KOPT-K1 (cell line): ENCODE data around the gene PANX3.

Experiments
- H3K27ac ChIP-seq: fragments of 200-600 bp; sonication (generic); 2 replicates; pipeline ENCODE4 v1.5.1; 2016; ENCODE audit warnings: antibody characterized with exemption, mild to moderate bottlenecking, low read depth, low read length; ENCODE audit not compliant: poor library complexity, severe bottlenecking
- H3K36me3 ChIP-seq: fragments of 200-600 bp; sonication (generic); 2 replicates; pipeline ENCODE4 v1.5.1; 2017; ENCODE audit warnings: antibody characterized with exemption, mild to moderate bottlenecking, low read length, moderate library complexity; ENCODE audit not compliant: insufficient read depth
- H3K9me3 ChIP-seq: fragments of 200-600 bp; sonication (generic); 2 replicates; pipeline ENCODE4 v1.5.1; 2017; ENCODE audit warnings: antibody characterized with exemption, low read length, mild to moderate bottlenecking; ENCODE audit not compliant: insufficient read depth, poor library complexity, severe bottlenecking

Gene PANX3

DNA sequence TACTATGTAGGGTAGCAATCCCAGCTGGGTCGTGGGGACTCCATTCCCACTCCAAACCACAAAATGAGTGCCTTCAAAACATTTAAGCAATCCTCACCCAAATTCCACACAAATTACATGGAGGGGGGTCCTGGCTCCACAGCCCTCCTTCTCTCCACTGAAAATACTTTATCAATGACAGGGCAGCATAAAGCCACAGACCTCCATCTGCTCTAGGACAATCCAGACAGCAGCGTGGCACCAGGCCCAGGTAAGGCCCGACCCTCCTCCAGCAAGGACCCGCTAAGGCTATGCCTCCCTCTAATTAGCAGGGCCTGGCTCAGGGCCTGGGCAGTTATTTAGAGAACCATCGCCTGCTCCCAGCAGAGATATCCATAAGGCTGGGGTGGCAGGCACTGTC lies at the start of gene PANX3:
TSS of gene PANX3 (plus strand) at position 365 of the 400 bp plus-strand sequence. CDS start 129 bp downstream, outside the sequence.
- Histone ChIP-seq H3K36me3 (no peaks in the 10 kb centered on the region), H3K27ac (no peak within 1 kb of the TSS), H3K9me3 (no peaks in the 10 kb centered on the region)

GRCh38 chr11:124569697-124570096 lies 41.5 kb upstream of the PANX3 start, which contains the start of gene OR8A1:
Gene OR8A1 (plus strand): TSS chr11:124569997. CDS start chr11:124570120, 123 bp downstream.
- no peaks in the 10 kb centered on the region for H3K36me3 ChIP-seq

DNA sequence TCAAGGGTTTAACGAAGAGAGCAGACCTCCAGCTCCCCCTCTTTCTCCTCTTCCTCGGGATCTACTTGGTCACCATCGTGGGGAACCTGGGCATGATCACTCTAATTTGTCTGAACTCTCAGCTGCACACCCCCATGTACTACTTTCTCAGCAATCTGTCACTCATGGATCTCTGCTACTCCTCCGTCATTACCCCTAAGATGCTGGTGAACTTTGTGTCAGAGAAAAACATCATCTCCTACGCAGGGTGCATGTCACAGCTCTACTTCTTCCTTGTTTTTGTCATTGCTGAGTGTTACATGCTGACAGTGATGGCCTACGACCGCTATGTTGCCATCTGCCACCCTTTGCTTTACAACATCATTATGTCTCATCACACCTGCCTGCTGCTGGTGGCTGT lies 41.1 kb upstream of the PANX3 start:
- no peaks in the 10 kb centered on the region for H3K9me3 ChIP-seq
- H3K36me3 ChIP-seq = no peaks in the 10 kb centered on the region
- H3K27ac ChIP-seq = no peak overlapping the region

More at GRCh38 chr11:124569697-124570096, 41.5 kb upstream of the PANX3 start, which contains the start of gene OR8A1:
- Histone ChIP-seq H3K27ac (no peak within 1 kb of the TSS), H3K9me3 (no peaks in the 10 kb centered on the region)

DNA sequence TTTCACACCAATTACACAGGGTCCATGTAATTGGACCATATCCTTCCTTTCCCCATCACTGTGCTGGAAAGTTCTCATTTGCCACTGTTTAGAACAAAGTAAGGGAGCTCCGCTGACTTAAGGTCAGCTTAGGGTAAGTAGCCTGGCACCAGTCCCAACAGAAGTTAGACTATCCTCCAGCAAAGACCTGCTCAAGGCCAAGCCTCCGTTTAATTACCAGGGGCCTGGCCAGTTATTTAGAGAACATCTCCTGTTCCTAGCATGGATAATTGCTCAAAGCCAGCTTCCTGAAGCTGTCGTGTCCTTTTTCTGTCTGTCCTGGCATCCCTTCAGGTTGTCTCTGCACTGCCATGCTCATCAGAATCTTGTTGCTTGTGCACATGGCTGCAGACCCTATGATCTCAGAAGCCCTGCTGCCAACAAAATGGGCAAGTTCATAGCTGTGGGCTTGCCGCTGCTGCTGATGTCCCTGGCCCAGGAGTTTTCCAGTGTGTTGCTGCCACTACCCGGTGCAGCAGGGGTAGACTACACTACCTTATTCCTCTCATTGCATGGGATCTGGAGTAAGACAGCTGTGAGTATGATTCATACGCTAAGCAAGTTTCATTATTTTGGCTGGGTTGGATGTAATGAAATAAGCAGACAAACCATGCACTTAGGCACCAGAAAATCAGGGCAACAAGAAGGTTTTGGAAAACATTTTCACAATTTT lies 33.4 kb upstream of the PANX3 start:
- H3K27ac ChIP-seq = no peak overlapping the region
- H3K36me3 ChIP-seq = no peaks in the 10 kb centered on the region
- no peaks in the 10 kb centered on the region for H3K9me3 ChIP-seq

- Histone ChIP-seq H3K9me3 (no peaks in the 10 kb centered on the region), H3K36me3 (no peaks in the 10 kb centered on the region), H3K27ac (no peak overlapping the region)
Observed at GRCh38 chr11:124578761-124579160, 32.5 kb upstream of the PANX3 start.

GRCh38 chr11:124581817-124582216 lies 29.4 kb upstream of the PANX3 start:
- no peak overlapping the region for H3K27ac ChIP-seq
- no peaks in the 10 kb centered on the region for H3K36me3 ChIP-seq
- H3K9me3 ChIP-seq = no peaks in the 10 kb centered on the region

- Histone ChIP-seq H3K27ac (no peak overlapping the region), H3K36me3 (no peaks in the 10 kb centered on the region), H3K9me3 (no peaks in the 10 kb centered on the region)
Observed at GRCh38 chr11:124582565-124582964, 28.7 kb upstream of the PANX3 start.

DNA sequence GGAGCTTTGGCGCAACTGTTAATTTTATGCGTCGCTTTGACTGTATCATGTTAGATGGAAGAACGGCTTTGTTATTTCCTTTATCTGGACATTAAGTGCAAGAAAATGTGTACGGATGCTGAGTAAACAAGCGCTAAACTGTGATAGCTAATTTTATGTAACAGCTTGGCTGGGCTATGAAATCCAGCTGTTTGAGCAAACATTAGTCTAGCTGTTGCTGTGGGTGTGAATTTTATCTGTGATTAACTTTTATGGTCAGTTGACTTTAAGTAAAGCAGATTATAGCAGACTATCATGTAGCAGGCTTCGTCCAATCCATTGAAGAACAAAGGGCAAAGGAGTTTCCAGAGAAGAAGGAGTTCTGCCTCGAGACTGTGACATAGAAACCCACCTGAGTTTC lies 27.4 kb upstream of the PANX3 start:
- Histone ChIP-seq H3K9me3 (no peaks in the 10 kb centered on the region), H3K27ac (no peak overlapping the region), H3K36me3 (no peaks in the 10 kb centered on the region)

DNA sequence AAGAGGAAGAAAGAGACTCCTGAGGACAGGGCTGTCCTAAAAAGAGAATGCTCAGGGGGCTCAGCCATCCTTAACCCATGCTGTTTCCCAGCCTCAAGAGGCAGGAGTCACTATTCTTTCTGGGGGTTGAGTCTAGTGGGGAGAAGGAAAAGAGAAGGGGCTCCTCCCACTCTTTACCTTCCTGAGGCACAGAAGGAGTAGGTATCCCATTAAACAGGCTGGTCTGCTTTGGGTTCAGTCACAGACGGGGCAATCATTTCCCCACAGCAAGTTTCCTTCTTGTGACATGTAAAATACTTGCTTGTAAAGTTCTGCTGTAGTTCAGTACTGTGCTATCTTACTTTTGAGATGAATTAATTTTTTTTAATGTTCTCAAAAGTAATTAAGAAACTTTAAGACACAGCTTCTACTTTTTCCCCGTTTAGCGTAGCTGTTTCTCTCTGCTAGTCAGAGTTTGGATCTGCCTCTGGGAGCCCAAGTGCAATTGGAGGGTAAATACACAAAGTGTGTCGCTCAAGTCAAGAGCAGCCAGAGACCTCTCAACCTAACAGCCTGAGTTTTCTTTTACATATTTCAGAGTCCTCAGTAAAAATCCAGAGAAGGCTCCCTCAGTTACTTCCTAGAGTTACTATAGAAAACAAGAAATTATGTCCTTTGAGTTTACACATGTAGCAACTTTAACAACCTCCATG lies 26.4 kb upstream of the PANX3 start:
- Histone ChIP-seq H3K36me3 (no peaks in the 10 kb centered on the region), H3K27ac (no peak overlapping the region), H3K9me3 (no peaks in the 10 kb centered on the region)

DNA sequence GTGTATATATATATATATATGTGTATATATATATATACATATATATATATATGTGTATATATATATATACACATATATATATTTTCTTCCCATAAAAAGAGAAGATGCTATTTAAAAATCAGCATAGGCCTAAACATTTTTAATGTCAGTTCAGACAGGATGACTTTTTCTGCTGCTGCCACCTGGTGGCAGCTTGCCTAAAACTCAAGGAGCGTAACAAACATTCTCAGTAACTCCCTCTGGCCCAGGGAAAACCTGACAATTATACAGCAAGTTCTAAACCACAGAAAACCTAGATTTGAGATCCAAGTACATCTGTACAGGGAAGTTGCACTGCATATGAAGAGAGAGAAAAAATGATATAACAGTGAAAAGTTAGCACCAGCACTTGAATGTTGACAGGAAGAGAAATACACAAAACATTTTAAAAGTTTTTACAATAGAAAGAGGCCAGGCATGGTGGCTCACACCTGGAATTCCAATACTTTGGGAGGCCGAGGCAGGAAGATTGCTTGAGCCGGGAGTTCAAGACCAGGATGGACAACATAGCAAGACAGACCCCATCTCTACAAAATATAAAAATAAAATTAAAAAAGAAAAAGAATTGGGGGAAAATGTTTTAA lies 24.9 kb upstream of the PANX3 start:
- no peaks in the 10 kb centered on the region for H3K9me3 ChIP-seq

GRCh38 chr11:124591430-124591829 lies 19.8 kb upstream of the PANX3 start:
- Histone ChIP-seq H3K36me3 (no peaks in the 10 kb centered on the region), H3K9me3 (no peaks in the 10 kb centered on the region), H3K27ac (no peak overlapping the region)

More for the DNA sequence above, 24.9 kb upstream of the PANX3 start:
- no peaks in the 10 kb centered on the region for H3K36me3 ChIP-seq
- no peak overlapping the region for H3K27ac ChIP-seq

DNA sequence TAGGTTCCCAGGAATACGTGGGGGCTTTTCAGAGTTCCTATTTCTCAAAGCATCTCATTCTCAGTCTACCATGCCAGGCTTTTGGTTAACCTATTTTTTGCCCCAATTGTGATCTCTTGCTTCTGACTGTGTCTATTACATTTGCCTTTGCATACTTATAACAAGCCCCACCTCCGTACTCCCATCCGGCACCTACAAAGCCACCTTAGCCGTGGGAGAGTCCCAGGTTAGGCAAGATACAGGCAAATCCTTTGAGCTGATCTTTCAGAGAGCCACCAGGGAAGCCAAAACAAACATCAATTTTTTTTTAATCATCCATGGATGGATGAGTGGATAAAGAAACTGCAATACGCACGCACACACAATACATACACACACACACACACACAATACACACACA lies 18.6 kb upstream of the PANX3 start:
- H3K27ac ChIP-seq = no peak overlapping the region
- H3K36me3 ChIP-seq = no peaks in the 10 kb centered on the region
- no peaks in the 10 kb centered on the region for H3K9me3 ChIP-seq

DNA sequence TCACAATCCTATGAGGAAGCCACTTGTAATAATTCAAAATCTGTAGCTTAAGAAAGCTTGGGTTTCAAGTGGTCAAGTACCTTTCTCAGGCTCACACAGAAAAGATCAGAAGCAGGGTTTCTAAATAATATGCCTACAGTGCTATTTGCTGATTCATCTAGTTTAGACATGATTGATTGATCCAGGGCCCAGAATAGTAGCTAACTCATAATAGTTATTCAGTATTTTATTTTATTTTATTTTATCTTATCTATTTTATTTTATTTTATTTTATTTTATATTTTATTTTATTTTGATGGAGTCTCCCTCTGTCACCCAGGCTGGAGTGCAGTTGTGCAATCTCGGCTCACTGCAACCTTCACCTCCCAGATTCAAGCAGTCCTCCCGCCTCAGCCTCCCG lies 15.9 kb upstream of the PANX3 start:
- H3K36me3 ChIP-seq = no peaks in the 10 kb centered on the region

DNA sequence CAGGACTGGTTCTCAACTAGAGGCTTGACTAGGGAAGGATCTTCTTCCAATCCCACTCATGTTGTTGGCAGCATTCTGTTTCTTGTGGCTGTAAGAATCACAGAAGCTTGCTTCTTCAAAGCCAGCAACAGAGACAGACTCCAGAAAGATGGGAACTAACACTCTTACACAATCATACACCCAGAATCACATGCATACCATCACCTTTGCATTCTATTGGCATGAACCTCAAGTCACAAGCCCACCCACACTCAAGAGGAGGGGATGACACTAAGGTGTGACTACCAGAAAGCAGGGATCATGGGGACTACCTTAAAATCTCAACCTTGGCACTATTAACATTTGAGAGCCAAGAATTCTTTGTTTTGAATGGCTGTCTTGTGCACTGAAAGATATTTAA lies 13.6 kb upstream of the PANX3 start:
- Histone ChIP-seq H3K36me3 (no peaks in the 10 kb centered on the region), H3K27ac (no peak overlapping the region), H3K9me3 (no peaks in the 10 kb centered on the region)

More for the DNA sequence above, 15.9 kb upstream of the PANX3 start:
- H3K27ac ChIP-seq = no peak overlapping the region
- no peaks in the 10 kb centered on the region for H3K9me3 ChIP-seq

- H3K9me3 ChIP-seq = no peaks in the 10 kb centered on the region
- H3K27ac ChIP-seq = no peak overlapping the region
- no peaks in the 10 kb centered on the region for H3K36me3 ChIP-seq
Observed at GRCh38 chr11:124600621-124601320, 10.5 kb upstream of the PANX3 start.
